GM12873 (cell line): ENCODE data around the gene KRTAP2-4.
"Not testable (repeated sequence)": the region's sequence is repeated elsewhere in the genome, so short reads cannot be mapped to it uniquely, and the experiment has no call there.

Source experiments
- CTCF ChIP-seq: IDR thresholded peaks from 2 replicates; pipeline ENCODE4 v1.5.1; 2012; ENCODE audit warnings: low read depth, mild to moderate bottlenecking, moderate library complexity, low read length, control low read depth; ENCODE audit not compliant: insufficient read depth; ENCODE audit errors: missing control alignments

The KRTAP2-4 gene

DNA sequence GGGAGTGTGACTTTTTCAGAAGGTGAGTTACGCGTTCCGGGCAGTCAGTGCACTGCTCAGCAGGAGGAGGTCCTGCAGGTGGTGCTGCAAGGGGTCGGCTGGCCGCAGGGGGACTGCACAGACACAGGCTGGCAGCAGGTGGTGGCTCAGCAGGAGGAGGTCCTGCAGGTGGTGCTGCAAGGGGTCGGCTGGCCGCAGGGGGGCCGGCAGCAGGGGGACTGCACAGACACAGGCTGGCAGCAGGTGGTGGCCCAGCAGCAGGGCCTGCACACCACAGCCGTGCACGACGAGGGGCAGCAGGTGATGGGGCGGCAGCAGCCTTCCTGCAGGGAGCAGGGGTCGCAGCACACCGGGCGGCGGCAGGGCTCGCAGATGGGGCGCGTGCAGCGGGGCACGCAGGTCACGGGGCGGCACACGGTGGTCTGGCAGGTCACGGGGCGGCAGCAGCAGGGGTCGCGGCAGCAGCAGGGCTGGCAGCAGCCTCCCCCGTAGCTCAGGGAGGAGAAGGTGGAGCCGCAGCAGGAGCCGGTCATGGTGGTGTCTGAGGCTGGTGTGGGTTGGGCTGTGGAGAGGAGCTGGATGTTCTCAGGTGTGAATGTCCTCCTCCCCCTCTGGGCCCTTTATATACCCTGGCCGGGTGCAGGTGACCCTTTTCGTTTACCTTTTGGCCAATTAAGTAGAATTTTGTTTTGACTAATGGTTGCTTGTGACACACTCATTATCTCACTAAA, 18.8 kb downstream of the KRTAP2-4 start, which contains the start of gene KRTAP2-1:
TSS of gene KRTAP2-1 (minus strand) at position 582 of the 731 bp plus-strand sequence. CDS start at position 533, 49 bp downstream.
- not testable (repeated sequence) for TF ChIP-seq CTCF

DNA sequence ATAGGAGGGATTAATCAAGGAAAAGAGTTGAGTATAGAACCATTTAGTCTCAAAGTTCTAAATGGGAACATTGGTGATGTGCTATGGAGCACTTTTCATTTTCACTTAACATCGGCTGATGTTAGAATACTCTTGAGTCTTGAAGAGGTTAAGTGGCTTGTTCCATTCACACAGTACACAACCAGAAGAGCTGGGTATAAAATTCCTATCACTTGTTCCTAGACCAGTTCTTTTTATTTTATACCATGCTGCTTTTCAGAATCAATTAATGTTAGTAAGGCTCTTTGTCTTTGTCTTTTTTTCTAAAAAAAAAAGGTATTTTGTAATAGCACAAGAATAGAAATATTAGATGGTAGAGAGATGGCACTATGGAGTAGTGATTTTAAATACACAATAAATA, 22.7 kb downstream of the KRTAP2-4 start:
- TF ChIP-seq CTCF: no peak

GRCh38 chr17:41040783-41041571, 24.7 kb downstream of the KRTAP2-4 start, which contains the start of gene KRTAP1-1:
KRTAP1-1 (minus strand) TSS chr17:41041450; CDS start chr17:41041397, 53 bp downstream.
- not testable (repeated sequence) for TF ChIP-seq CTCF

GRCh38 chr17:41037853-41038350, 27.8 kb downstream of the KRTAP2-4 start:
- TF ChIP-seq CTCF: no peak

DNA sequence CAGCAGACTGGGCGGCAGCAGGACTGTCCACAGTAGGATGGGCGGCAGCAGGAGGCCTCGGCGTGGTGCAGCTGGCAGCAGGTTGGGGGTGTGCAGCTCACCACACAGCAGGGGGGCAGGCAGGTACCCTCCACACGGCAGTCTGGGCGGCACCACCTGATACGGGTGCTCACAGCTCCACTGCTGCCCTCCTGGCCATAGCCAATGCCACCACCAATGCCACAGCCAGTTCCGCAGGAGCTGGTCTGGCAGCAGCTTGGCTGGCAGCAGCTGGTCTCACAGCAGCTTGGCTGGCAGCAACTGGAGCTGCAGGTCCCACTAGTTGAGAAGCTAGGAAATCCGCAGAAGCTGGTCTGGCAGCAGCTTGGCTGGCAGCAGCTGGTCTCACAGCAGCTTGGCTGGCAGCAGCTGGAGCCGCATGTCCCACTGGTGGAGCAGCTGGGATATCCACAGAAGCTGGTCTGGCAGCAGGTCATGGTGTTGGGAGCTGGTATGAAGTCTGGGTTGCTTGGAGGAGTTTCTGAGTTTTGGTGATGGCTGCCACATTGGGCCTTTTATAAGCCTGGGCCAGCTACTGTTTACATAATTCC, 31.2 kb downstream of the KRTAP2-4 start, which contains the start of gene KRTAP1-3:
TSS of gene KRTAP1-3 (minus strand) at position 529 of the 590 bp plus-strand sequence. CDS start at position 476, 53 bp downstream.
- not testable (repeated sequence) for TF ChIP-seq CTCF

- no peak for TF ChIP-seq CTCF
Observed at GRCh38 chr17:41029633-41030245, 35.9 kb downstream of the KRTAP2-4 start, which contains the start of gene KRTAP1-4. KRTAP1-4 (minus strand) TSS chr17:41030195; CDS start chr17:41030078, 117 bp downstream.
